Measurements from ENCODE around the gene CDH12. TPM values are rescaled to one million over a fixed set of nuclear protein-coding genes. Genes with fewer than 3 reads are reported as not detected.

The CDH12 gene
- total RNA-seq, 2 donors from 2014 or later = not detected

- no peaks in the 10 kb centered on the region for H3K9me3 ChIP-seq
- DNase-seq (ENCODE audit: low spot score) = no peak
- H3K27me3 ChIP-seq = no peaks in the 10 kb centered on the region
- no peak overlapping the region for H3K4me3 ChIP-seq
- TF ChIP-seq, protein P1, sequence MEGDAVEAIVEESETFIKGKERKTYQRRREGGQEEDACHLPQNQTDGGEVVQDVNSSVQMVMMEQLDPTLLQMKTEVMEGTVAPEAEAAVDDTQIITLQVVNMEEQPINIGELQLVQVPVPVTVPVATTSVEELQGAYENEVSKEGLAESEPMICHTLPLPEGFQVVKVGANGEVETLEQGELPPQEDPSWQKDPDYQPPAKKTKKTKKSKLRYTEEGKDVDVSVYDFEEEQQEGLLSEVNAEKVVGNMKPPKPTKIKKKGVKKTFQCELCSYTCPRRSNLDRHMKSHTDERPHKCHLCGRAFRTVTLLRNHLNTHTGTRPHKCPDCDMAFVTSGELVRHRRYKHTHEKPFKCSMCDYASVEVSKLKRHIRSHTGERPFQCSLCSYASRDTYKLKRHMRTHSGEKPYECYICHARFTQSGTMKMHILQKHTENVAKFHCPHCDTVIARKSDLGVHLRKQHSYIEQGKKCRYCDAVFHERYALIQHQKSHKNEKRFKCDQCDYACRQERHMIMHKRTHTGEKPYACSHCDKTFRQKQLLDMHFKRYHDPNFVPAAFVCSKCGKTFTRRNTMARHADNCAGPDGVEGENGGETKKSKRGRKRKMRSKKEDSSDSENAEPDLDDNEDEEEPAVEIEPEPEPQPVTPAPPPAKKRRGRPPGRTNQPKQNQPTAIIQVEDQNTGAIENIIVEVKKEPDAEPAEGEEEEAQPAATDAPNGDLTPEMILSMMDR (IDR thresholded peaks at IDR 0.05) = no peak
- no peaks in the 10 kb centered on the region for H3K4me1 ChIP-seq
- H3K27ac ChIP-seq = no peak overlapping the region
- no peaks in the 10 kb centered on the region for H3K36me3 ChIP-seq
These were observed 190.8 kb downstream of the CDH12 start for GRCh38 chr5:22662391-22662790.

DNA sequence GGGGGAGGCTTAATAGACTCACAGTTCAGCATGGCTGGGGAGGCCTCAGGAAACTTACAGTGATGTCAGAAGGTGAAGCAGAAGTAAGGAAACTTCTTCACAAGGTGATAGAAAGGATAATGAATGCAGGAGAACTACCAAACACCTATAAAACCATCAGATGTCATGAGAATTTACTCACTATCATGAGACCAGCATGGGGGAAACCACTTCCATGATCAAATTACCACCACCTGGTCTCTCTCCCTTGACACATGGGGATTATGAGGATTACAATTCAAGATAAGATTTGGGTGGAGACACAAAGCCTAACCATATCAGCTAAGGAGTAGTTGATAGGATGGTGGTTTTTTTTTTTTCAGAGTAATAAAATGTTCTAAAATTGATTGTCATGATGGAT is 201.8 kb downstream of the CDH12 start:
- DNase-seq (ENCODE audit: low spot score) = no peak
- Histone ChIP-seq H3K27ac (no peak overlapping the region), H3K9me3 (no peaks in the 10 kb centered on the region), H3K4me3 (no peak overlapping the region), H3K27me3 (no peaks in the 10 kb centered on the region), H3K36me3 (no peaks in the 10 kb centered on the region), H3K4me1 (no peaks in the 10 kb centered on the region)
- TF ChIP-seq, protein P1 (IDR thresholded peaks at IDR 0.05) = no peak

DNA sequence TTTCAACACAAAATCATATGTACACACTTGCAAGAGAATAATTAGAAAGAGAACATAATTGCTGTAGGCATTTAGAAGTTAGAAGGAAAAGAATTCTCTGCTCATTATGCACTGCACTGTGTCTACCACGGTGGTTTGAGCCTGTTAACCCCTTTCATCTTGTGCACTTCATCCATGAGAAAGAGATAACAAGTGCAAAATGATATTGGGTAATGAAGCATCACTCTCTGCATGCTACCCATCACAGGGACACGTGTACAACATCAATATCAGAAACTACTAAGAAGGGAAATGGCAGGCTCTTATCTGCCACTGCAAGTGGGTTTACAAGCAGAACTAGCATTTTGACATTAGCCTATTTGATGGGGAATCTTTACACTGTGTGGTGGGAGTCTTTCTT is 202.6 kb downstream of the CDH12 start:
- TF ChIP-seq, protein P1 (IDR thresholded peaks at IDR 0.05) = no peak
- no peaks in the 10 kb centered on the region for H3K27me3 ChIP-seq

DNA sequence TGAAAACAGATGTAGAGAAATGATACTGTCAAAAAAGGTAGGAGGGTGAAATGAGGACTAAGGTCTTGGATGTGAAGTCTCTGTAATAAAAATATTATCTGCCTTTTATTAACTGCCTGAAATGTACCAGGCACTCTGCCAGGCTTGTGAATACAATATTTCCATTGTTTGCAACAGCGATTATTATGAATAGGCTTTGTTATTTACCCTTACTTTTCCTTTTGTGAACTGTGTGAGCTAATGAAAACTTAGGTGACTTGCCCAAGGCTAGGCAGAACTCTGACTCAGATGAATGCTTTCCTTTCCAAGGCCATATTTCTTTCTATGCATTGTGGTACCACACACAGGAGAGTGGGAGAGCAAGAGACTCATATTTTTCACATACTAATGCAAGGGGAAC is 204.1 kb downstream of the CDH12 start:
- TF ChIP-seq, protein P1 (IDR thresholded peaks at IDR 0.05) = no peak

More for the DNA sequence above, 202.6 kb downstream of the CDH12 start:
- DNase-seq (ENCODE audit: low spot score) = no peak
- Histone ChIP-seq H3K4me3 (no peak overlapping the region), H3K4me1 (no peaks in the 10 kb centered on the region), H3K27ac (no peak overlapping the region), H3K36me3 (no peaks in the 10 kb centered on the region), H3K9me3 (no peaks in the 10 kb centered on the region)

GRCh38 chr5:22644859-22645258 is 208.3 kb downstream of the CDH12 start:
- H3K27me3 ChIP-seq = no peaks in the 10 kb centered on the region
- H3K9me3 ChIP-seq = no peaks in the 10 kb centered on the region
- no peaks in the 10 kb centered on the region for H3K36me3 ChIP-seq
- H3K27ac ChIP-seq = no peak overlapping the region
- no peaks in the 10 kb centered on the region for H3K4me1 ChIP-seq
- TF ChIP-seq, protein P1 (IDR thresholded peaks at IDR 0.05) = no peak
- DNase-seq (ENCODE audit: low spot score) = no peak
- H3K4me3 ChIP-seq = no peak overlapping the region

More for the DNA sequence above, 204.1 kb downstream of the CDH12 start:
- H3K4me1 ChIP-seq = no peaks in the 10 kb centered on the region
- no peak overlapping the region for H3K27ac ChIP-seq
- no peaks in the 10 kb centered on the region for H3K9me3 ChIP-seq
- no peaks in the 10 kb centered on the region for H3K36me3 ChIP-seq
- H3K27me3 ChIP-seq = no peaks in the 10 kb centered on the region
- no peak for DNase-seq (ENCODE audit: low spot score)
- no peak overlapping the region for H3K4me3 ChIP-seq

GRCh38 chr5:22643356-22643755 is 209.8 kb downstream of the CDH12 start:
- no peak for DNase-seq (ENCODE audit: low spot score)

More at GRCh38 chr5:22643356-22643755, 209.8 kb downstream of the CDH12 start:
- Histone ChIP-seq H3K36me3 (no peaks in the 10 kb centered on the region), H3K9me3 (no peaks in the 10 kb centered on the region), H3K27me3 (no peaks in the 10 kb centered on the region), H3K4me3 (no peak overlapping the region), H3K4me1 (no peaks in the 10 kb centered on the region), H3K27ac (no peak overlapping the region)
- TF ChIP-seq, protein P1 (IDR thresholded peaks at IDR 0.05) = no peak
